HEK293 (cell line): ENCODE results near the gene ZNF605.
"Not testable (repeated sequence)": the region's sequence is repeated elsewhere in the genome, so short reads cannot be mapped to it uniquely, and the experiment has no call there.

Experiments
- CTCF ChIA-PET: fragments of 350-600 bp; formaldehyde crosslinking; extraction: SDS; loops from one replicate; lab custom pipeline; 2021; ENCODE audit warnings: antibody characterized with exemption; lab: Yijun Ruan, JAX
- POLR2A ChIA-PET: fragments of 300-600 bp; formaldehyde crosslinking; extraction: SDS; loops from one replicate; lab custom pipeline; 2020; ENCODE audit warnings: antibody characterized with exemption, inconsistent platforms; lab: Yijun Ruan, JAX
- H3K27ac ChIP-seq: fragments of 200-500 bp; sonication (Bioruptor generic); 2 replicates; pipeline ENCODE4 v1.5.1; 2014; ENCODE audit warnings: low read depth, low read length, control low read depth, inconsistent platforms; ENCODE audit errors: extremely low read depth
- H3K36me3 ChIP-seq, 2 experiments: fragments of 200-500 bp in 1 of 2; sonication (Bioruptor generic) in 1 of 2; 1 replicate in 1 of 2; 2 replicates in 1 of 2; pipeline ENCODE4 v1.5.1; 2014 to 2017; ENCODE audit warnings: inconsistent platforms in 2 of 2, low read length in 2 of 2; ENCODE audit not compliant: control insufficient read depth in 2 of 2, insufficient read depth in 1 of 2
- H3K4me1 ChIP-seq: fragments of 200-500 bp; sonication (Bioruptor generic); 2 replicates; pipeline ENCODE4 v1.5.1; 2014; ENCODE audit warnings: mild to moderate bottlenecking, low read length, inconsistent platforms; ENCODE audit not compliant: control insufficient read depth, insufficient read depth
- H3K4me3 ChIP-seq: 2 replicates; pipeline ENCODE4 v1.5.1; 2011; ENCODE audit warnings: low read depth, mild to moderate bottlenecking, control low read depth, low read length, moderate library complexity
- H3K9me3 ChIP-seq: fragments of 200-500 bp; sonication (Bioruptor generic); 2 replicates; pipeline ENCODE4 v1.5.1; 2014; ENCODE audit warnings: low read depth, low read length, inconsistent platforms; ENCODE audit not compliant: control insufficient read depth, insufficient read depth
- GLIS1 ChIP-seq: fragments of 450-650 bp; formaldehyde crosslinking; IDR thresholded peaks from 2 replicates; pipeline ENCODE4 v1.5.1; 2016; ENCODE audit warnings: missing biosample characterization, missing genetic modification characterization
- OVOL3 ChIP-seq: fragments of 450-650 bp; formaldehyde crosslinking; IDR thresholded peaks from 2 replicates; pipeline ENCODE4 v1.5.1; 2016; ENCODE audit warnings: missing biosample characterization, missing genetic modification characterization
- SCRT1 ChIP-seq: fragments of 450-650 bp; formaldehyde crosslinking; IDR thresholded peaks from 2 replicates; pipeline ENCODE4 v1.5.1; 2016; ENCODE audit warnings: missing biosample characterization, missing genetic modification characterization, borderline replicate concordance
- YY1 ChIP-seq: fragments of 450-650 bp; formaldehyde crosslinking; IDR thresholded peaks from 2 replicates; pipeline ENCODE4 v1.5.1; 2018; ENCODE audit warnings: missing biosample characterization, missing genetic modification characterization
- ZIC2 ChIP-seq: fragments of 450-650 bp; formaldehyde crosslinking; IDR thresholded peaks from 2 replicates; pipeline ENCODE4 v1.5.1; 2016; ENCODE audit warnings: missing biosample characterization, missing genetic modification characterization
- ZNF211 ChIP-seq: fragments of 450-650 bp; formaldehyde crosslinking; IDR thresholded peaks from 2 replicates; pipeline ENCODE4 v1.5.1; 2016; ENCODE audit warnings: low read depth, missing biosample characterization, missing genetic modification characterization
- ZNF302 ChIP-seq: fragments of 450-650 bp; formaldehyde crosslinking; IDR thresholded peaks from 2 replicates; pipeline ENCODE4 v1.5.1; 2016; ENCODE audit warnings: missing biosample characterization, missing genetic modification characterization, low read depth
- ZNF324 ChIP-seq: fragments of 450-650 bp; formaldehyde crosslinking; IDR thresholded peaks from 2 replicates; pipeline ENCODE4 v1.5.1; 2016; ENCODE audit warnings: missing biosample characterization, missing genetic modification characterization
- ZNF366 ChIP-seq: fragments of 450-650 bp; formaldehyde crosslinking; conservative IDR thresholded peaks from 2 replicates; pipeline ENCODE4 v1.5.1; 2016; ENCODE audit warnings: missing biosample characterization, missing genetic modification characterization
- ZNF394 ChIP-seq: fragments of 450-650 bp; formaldehyde crosslinking; IDR thresholded peaks from 2 replicates; pipeline ENCODE4 v1.5.1; 2016; ENCODE audit warnings: missing biosample characterization, missing genetic modification characterization, mild to moderate bottlenecking, moderate library complexity, borderline replicate concordance
- ZNF654 ChIP-seq: fragments of 450-650 bp; formaldehyde crosslinking; IDR thresholded peaks from 2 replicates; pipeline ENCODE4 v1.5.1; 2016; ENCODE audit warnings: low read depth, missing biosample characterization, missing genetic modification characterization
- ZNF707 ChIP-seq: fragments of 450-650 bp; formaldehyde crosslinking; IDR thresholded peaks from 2 replicates; pipeline ENCODE4 v1.5.1; 2016; ENCODE audit warnings: missing biosample characterization, missing genetic modification characterization
- ZNF768 ChIP-seq: fragments of 450-650 bp; formaldehyde crosslinking; IDR thresholded peaks from 2 replicates; pipeline ENCODE4 v1.5.1; 2018; ENCODE audit warnings: missing biosample characterization, mild to moderate bottlenecking, missing genetic modification characterization
- TF ChIP-seq, protein P1 (sequence below): fragments of 450-650 bp; formaldehyde crosslinking; conservative IDR thresholded peaks from 2 replicates; pipeline ENCODE4 v1.5.1; 2016; ENCODE audit warnings: low read depth, missing biosample characterization, missing genetic modification characterization
- TF ChIP-seq, protein P2 (sequence below): fragments of 450-650 bp; formaldehyde crosslinking; IDR thresholded peaks from 2 replicates; pipeline ENCODE4 v1.5.1; 2017; ENCODE audit warnings: missing biosample characterization, missing genetic modification characterization
- TF ChIP-seq, protein P3 (sequence below): fragments of 450-650 bp; formaldehyde crosslinking; IDR thresholded peaks from 2 replicates; pipeline ENCODE4 v1.5.1; 2016; ENCODE audit warnings: missing biosample characterization, missing genetic modification characterization
- TF ChIP-seq, protein P4 (sequence below): fragments of 450-650 bp; formaldehyde crosslinking; IDR thresholded peaks from 2 replicates; pipeline ENCODE4 v1.5.1; 2016; ENCODE audit warnings: missing biosample characterization, missing genetic modification characterization

The ZNF605 gene

DNA sequence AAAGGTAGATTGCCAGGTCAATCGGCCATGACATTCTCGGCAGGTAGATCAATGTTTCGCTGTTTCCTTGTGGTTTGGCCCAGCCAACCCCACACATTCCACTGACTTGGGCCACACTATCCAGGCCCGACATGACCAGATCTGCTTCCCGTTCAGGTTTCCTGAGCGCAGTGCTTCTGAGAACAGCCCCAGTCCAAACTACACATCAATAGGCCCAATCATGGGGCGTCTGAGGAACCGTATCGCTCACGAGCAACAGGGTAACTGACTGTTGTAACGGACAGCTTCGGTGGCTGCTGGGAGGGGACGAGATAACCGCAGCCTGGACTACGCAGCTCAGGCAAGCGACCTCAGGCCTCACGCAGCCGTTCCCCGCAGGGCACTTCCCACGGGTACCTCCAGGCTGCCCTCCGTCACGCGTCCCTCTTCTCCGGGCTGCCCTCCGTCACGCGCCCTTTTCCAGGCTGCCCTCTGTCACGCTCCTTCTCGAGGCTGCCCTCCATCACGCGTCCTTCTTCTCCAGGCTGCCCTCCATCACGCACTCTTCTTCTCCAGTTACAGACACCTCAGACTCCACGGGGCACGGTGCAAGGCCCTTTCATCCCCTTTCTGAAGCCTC lies 14.7 kb downstream of the ZNF605 start (continued):
- TF ChIP-seq, protein P1, sequence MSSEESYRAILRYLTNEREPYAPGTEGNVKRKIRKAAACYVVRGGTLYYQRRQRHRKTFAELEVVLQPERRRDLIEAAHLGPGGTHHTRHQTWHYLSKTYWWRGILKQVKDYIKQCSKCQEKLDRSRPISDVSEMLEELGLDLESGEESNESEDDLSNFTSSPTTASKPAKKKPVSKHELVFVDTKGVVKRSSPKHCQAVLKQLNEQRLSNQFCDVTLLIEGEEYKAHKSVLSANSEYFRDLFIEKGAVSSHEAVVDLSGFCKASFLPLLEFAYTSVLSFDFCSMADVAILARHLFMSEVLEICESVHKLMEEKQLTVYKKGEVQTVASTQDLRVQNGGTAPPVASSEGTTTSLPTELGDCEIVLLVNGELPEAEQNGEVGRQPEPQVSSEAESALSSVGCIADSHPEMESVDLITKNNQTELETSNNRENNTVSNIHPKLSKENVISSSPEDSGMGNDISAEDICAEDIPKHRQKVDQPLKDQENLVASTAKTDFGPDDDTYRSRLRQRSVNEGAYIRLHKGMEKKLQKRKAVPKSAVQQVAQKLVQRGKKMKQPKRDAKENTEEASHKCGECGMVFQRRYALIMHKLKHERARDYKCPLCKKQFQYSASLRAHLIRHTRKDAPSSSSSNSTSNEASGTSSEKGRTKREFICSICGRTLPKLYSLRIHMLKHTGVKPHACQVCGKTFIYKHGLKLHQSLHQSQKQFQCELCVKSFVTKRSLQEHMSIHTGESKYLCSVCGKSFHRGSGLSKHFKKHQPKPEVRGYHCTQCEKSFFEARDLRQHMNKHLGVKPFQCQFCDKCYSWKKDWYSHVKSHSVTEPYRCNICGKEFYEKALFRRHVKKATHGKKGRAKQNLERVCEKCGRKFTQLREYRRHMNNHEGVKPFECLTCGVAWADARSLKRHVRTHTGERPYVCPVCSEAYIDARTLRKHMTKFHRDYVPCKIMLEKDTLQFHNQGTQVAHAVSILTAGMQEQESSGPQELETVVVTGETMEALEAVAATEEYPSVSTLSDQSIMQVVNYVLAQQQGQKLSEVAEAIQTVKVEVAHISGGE (tag by site-specific recombination) = no peak
- TF ChIP-seq ZNF366 (tag by site-specific recombination) = no peak
- TF ChIP-seq ZNF394 = no peak
- no peak for TF ChIP-seq ZNF324 (tag by site-specific recombination)
- no peak for TF ChIP-seq GLIS1 (tag by site-specific recombination)
- TF ChIP-seq, all 188 proteins: peak for 0

DNA sequence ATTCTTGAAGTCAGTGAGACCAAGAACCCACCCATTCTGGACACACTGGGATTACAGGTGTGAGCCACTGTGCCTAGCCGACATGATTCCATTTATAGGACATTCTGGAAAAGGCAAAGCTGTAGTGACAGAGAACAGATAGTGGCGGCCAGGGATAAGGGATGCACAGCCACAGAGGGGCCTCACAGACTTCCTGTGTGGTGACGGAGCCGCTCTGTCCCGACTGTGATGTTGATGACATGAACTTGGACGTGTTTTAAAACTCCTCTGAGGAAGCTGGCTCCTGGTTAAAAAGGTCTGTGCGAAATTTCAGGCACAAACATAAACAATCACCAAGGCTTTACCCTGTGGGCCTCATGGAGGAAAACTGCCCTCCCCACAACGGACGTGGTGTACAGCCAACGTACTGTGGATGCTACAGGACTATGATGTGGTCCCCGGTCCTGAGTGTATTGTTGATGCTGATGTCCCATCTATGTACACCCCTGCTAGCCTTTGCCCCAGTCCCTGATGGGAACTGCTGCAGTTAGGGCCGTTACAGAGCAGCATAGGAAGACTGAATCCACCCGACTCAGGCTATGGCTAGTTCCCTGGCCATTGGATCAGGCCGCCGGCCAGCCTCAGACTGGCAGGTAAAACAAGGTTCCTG lies 15.9 kb downstream of the ZNF605 start:
- H3K27ac ChIP-seq = no peak overlapping the region
- ChIA-PET CTCF (interaction anchor here (0.6 kb wide), 1 partner anchor 141 kb away, joined by 4 read pairs; no protein-coding TSS in a partner anchor), POLR2A (no interaction called here)
- no peaks in the 10 kb centered on the region; the same call in 1 of the 2 replicates for H3K9me3 ChIP-seq
- TF ChIP-seq, protein P2, sequence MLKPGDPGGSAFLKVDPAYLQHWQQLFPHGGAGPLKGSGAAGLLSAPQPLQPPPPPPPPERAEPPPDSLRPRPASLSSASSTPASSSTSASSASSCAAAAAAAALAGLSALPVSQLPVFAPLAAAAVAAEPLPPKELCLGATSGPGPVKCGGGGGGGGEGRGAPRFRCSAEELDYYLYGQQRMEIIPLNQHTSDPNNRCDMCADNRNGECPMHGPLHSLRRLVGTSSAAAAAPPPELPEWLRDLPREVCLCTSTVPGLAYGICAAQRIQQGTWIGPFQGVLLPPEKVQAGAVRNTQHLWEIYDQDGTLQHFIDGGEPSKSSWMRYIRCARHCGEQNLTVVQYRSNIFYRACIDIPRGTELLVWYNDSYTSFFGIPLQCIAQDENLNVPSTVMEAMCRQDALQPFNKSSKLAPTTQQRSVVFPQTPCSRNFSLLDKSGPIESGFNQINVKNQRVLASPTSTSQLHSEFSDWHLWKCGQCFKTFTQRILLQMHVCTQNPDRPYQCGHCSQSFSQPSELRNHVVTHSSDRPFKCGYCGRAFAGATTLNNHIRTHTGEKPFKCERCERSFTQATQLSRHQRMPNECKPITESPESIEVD (tag by site-specific recombination) = no peak
- no peak for TF ChIP-seq ZNF768 (tag by site-specific recombination)
- TF ChIP-seq ZNF707 = no peak
- no peak for TF ChIP-seq YY1 (tag by site-specific recombination)
- no peak for TF ChIP-seq ZNF302 (tag by site-specific recombination)
- TF ChIP-seq, protein P3, sequence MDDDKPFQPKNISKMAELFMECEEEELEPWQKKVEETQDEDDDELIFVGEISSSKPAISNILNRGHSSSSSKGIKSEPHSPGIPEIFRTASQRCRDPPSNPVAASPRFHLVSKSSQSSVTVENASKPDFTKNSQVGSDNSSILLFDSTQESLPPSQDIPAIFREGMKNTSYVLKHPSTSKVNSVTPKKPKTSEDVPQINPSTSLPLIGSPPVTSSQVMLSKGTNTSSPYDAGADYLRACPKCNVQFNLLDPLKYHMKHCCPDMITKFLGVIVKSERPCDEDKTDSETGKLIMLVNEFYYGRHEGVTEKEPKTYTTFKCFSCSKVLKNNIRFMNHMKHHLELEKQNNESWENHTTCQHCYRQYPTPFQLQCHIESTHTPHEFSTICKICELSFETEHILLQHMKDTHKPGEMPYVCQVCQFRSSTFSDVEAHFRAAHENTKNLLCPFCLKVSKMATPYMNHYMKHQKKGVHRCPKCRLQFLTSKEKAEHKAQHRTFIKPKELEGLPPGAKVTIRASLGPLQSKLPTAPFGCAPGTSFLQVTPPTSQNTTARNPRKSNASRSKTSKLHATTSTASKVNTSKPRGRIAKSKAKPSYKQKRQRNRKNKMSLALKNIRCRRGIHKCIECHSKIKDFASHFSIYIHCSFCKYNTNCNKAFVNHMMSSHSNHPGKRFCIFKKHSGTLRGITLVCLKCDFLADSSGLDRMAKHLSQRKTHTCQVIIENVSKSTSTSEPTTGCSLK (tag by site-specific recombination) = no peak
- no peak for TF ChIP-seq ZIC2
- no peak for TF ChIP-seq SCRT1 (tag by site-specific recombination)
- TF ChIP-seq OVOL3 (tag by site-specific recombination) = no peak
- TF ChIP-seq, protein P4, sequence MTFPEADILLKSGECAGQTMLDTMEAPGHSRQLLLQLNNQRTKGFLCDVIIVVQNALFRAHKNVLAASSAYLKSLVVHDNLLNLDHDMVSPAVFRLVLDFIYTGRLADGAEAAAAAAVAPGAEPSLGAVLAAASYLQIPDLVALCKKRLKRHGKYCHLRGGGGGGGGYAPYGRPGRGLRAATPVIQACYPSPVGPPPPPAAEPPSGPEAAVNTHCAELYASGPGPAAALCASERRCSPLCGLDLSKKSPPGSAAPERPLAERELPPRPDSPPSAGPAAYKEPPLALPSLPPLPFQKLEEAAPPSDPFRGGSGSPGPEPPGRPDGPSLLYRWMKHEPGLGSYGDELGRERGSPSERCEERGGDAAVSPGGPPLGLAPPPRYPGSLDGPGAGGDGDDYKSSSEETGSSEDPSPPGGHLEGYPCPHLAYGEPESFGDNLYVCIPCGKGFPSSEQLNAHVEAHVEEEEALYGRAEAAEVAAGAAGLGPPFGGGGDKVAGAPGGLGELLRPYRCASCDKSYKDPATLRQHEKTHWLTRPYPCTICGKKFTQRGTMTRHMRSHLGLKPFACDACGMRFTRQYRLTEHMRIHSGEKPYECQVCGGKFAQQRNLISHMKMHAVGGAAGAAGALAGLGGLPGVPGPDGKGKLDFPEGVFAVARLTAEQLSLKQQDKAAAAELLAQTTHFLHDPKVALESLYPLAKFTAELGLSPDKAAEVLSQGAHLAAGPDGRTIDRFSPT (tag by site-specific recombination) = no peak
- TF ChIP-seq ZNF211 (tag by site-specific recombination) = no peak
- TF ChIP-seq ZNF654 (tag by site-specific recombination) = no peak
- H3K4me1 ChIP-seq = no peaks in the 10 kb centered on the region
- no peak overlapping the region for H3K4me3 ChIP-seq
- peaks cover 16 to 50% of the 10 kb centered on the region in 2 experiments for H3K36me3 ChIP-seq

DNA sequence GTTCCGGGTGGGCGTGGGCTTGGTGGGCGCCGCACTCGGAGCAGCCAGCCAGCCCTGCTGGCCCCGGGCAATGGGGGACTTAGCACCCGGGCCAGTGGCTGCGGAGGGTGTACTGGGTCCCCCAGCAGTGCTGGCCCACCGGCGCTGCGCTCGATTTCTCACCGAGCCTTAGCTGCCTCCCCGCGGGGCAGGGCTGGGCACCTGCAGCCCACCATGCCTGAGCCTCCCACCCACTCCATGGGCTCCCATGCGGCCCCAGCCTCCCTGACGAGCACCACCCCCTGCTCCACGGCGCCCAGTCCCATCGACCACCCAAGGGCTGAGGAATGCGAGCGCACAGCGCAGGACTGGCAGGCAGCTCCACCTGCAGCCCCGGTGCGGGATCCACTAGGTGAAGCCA lies 17.3 kb downstream of the ZNF605 start:
- POLR2A ChIA-PET, H3K4me3 ChIP-seq: not testable (repeated sequence)

More for the DNA sequence above, 17.3 kb downstream of the ZNF605 start:
- H3K4me1 ChIP-seq, H3K27ac ChIP-seq, CTCF ChIA-PET, H3K9me3 ChIP-seq: not testable (repeated sequence)
- peaks cover 5 to 37% of the 10 kb centered on the region in 2 experiments; a peak in 2 of 3 replicates for H3K36me3 ChIP-seq
